HAP-1 (cell line): ENCODE results near the gene RALGAPA2.
A peak's percentile ranks its signal among the peaks of the same experiment; 100 is the strongest.

Experiments
- DNase-seq, 2 experiments: peaks; one replicate each; pipeline ENCODE4 v3.0.0-alpha.2; 2016 to 2020; ENCODE audit warnings: low spot score in 2 of 2
- H3K27me3 ChIP-seq: fragments of 250-450 bp; sonication (Bioruptor Pico); 2 replicates; pipeline ENCODE4 v1.5.1; 2020; ENCODE audit warnings: low read depth, mild to moderate bottlenecking, moderate library complexity
- H3K36me3 ChIP-seq: fragments of 250-450 bp; sonication (Bioruptor Pico); replicated peaks from 2 replicates; pipeline ENCODE4 v1.5.1; 2020; ENCODE audit warnings: mild to moderate bottlenecking
- H3K4me1 ChIP-seq: fragments of 250-450 bp; sonication (Bioruptor Pico); 2 replicates; pipeline ENCODE4 v1.5.1; 2020; ENCODE audit warnings: mild to moderate bottlenecking
- H3K4me3 ChIP-seq: fragments of 250-450 bp; sonication (Bioruptor Pico); 2 replicates; pipeline ENCODE4 v1.5.1; 2020; ENCODE audit warnings: mild to moderate bottlenecking, moderate library complexity
- H3K9me3 ChIP-seq: fragments of 250-450 bp; sonication (Bioruptor Pico); 2 replicates; pipeline ENCODE4 v1.5.1; 2020; ENCODE audit warnings: mild to moderate bottlenecking, moderate library complexity
- in situ Hi-C: fragments of 300-500 bp; cut with MboI; formaldehyde crosslinking; loops from 3 replicates; pipeline ENCODE4 v1.14.3; 2020; ENCODE audit warnings: low sequenced_read_pairs, inconsistent platforms, mixed read lengths

Gene RALGAPA2

DNA sequence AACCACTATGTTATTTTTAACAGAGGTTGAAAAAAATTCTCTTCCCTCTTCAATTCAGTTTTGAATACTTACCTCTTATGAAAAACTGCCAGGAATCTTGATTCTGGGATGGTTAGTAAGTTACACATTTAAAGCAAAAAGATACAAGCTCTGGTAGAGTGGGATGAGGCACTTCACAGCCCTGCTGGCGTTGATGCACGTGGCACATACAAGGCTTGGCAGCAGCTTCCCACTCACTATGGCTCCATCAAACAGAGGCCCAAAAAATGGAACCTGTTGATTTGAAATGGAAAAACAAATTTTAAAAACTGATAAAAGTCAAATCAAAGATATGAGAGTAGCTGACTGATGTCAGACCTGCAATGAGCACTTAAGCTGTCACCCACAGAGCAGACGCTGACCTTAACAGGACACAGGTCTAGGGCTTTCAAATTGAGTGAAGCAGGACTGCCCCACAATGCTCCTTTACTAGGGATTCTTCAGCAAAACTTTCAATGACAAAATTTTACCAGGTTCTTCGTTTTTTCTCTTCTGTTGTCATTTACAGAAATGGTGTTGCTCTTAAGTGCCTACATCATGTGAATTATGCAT is 239.7 kb downstream of the RALGAPA2 start:
- Histone ChIP-seq H3K4me1 (no peaks in the 10 kb centered on the region), H3K36me3 (no peaks in the 10 kb centered on the region), H3K27me3 (no peaks in the 10 kb centered on the region), H3K4me3 (no peak overlapping the region), H3K9me3 (no peaks in the 10 kb centered on the region)
- in situ Hi-C loops, result no loop called here
- no peak for DNase-seq

DNA sequence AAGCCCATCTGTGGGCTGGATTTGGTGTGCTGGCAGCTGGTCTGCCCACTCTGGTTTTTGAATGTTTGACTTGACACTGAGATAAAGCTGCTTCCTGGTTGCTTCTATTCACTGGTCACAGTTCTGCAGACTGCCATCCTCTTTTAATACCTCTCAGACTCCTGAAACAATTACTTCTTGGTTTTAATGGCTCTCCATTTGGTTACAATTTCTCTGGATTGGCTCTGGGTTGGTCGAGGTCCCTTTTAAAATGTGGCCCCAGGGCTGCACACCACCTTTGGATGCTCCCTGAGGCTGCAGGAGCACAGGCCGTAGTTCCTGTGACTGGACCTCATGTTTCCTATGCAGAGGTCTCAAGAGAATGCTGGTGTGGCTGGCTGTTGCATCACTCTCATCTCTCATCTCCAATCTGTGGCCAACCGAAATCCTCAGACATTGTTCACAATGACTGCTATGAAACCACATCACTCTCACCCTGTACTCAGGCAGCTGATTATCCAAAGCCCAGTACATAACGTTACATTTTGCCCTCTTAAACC is 246.0 kb downstream of the RALGAPA2 start:
- peaks cover 18% of the 10 kb centered on the region for H3K4me1 ChIP-seq
- in situ Hi-C loops, result no loop called here
- DNase-seq, result no peak

DNA sequence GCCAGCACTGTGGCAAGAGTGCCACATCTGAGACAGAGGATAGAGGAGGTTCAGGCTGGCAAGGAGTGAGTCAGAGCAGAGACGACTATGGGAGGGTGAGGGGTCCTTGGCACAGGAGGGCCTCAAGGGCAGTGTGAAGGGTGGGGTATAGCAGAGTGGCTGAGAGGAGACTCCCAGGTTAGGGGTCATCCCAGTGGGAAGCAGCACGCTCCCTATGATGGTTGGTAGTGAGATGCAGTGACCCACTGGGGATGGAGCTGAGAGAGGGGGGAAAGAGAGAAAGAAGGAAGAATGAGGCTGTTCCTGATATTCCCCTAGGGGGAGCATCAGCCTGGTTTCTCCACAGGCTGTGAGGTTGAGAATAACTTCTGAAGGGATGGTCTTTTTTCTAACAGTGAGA is 247.2 kb downstream of the RALGAPA2 start:
- Histone ChIP-seq H3K4me3 (no peak overlapping the region), H3K36me3 (no peaks in the 10 kb centered on the region)
- DNase-seq, result no peak

More for the DNA sequence above, 246.0 kb downstream of the RALGAPA2 start:
- Histone ChIP-seq H3K27me3 (no peaks in the 10 kb centered on the region), H3K9me3 (no peaks in the 10 kb centered on the region), H3K4me3 (no peak overlapping the region), H3K36me3 (no peaks in the 10 kb centered on the region)

DNA sequence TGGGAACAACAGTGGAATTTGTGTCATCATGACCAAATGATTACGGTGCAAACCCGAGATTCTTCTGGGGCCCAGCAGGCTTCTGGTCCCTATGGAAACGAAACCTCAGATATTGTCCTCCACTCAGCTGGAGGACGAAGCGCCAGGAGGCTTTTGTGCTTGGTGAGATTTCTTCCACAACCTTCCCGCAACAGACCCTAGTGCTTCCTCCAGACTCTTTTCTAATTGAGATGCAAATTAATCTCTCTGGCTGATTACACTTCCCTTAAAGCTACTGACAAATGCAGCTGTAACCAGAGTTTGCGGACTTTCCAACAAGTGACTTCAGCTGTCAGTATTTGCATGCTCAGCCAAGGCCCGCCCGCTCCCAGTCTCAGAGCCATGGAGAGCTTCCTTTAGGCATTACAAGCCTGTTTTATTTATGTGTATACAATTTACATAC is 248.5 kb downstream of the RALGAPA2 start:
- Histone ChIP-seq H3K9me3 (no peaks in the 10 kb centered on the region), H3K27me3 (no peaks in the 10 kb centered on the region), H3K4me3 (no peak overlapping the region), H3K4me1 (peaks cover 22% of the 10 kb centered on the region), H3K36me3 (no peaks in the 10 kb centered on the region)
- in situ Hi-C loops, result no loop called here
- DNase-seq, result peak; percentile 69 to 86

More for the DNA sequence above, 247.2 kb downstream of the RALGAPA2 start:
- in situ Hi-C loops, result no loop called here
- no peaks in the 10 kb centered on the region for H3K27me3 ChIP-seq
- H3K9me3 ChIP-seq, result no peaks in the 10 kb centered on the region
- peaks cover 22% of the 10 kb centered on the region for H3K4me1 ChIP-seq

DNA sequence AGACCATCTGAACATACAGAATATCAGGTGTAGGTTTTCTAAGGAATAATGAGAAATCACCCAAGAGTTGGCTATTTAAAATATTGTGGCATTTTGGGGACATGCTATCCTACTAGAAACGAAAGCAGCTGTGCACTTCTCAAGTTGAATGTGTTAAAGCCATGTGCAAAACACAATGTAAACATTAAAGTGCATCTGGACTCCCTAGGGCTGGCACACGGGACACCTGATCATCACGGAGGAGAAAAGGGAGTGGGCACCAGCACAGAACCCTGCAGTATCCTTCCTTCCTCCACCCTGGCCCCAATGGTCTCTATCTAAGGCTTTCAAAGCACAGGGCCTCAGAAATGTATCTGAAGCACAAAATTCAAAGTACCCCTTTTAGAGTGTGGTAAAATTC is 250.3 kb downstream of the RALGAPA2 start:
- peaks cover 22% of the 10 kb centered on the region for H3K4me1 ChIP-seq
- no peaks in the 10 kb centered on the region for H3K36me3 ChIP-seq
- in situ Hi-C loops, result no loop called here
- H3K9me3 ChIP-seq, result no peaks in the 10 kb centered on the region
- no peaks in the 10 kb centered on the region for H3K27me3 ChIP-seq
- no peak for DNase-seq
- no peak overlapping the region for H3K4me3 ChIP-seq

DNA sequence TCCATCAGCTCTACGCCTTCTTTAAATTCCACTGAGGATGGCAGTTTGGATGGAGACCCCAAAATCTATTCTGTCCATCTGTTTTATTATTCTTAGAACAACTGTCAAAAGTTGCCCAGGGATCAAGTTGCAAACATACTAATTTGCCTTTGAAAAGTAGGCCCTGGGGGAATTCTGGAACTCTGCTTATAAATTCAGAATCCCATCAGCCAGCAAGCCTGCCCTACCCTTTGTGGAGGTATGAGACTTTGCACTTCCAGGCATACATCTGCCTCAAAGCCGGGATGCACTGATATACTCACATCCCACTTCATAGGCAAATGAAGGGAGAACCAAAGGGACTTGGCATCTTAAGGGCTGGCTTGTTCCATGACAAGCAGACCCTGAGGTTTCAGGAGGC is 250.9 kb downstream of the RALGAPA2 start:
- Histone ChIP-seq H3K4me1 (peaks cover 22% of the 10 kb centered on the region), H3K36me3 (no peaks in the 10 kb centered on the region)
- in situ Hi-C loops, result no loop called here

DNA sequence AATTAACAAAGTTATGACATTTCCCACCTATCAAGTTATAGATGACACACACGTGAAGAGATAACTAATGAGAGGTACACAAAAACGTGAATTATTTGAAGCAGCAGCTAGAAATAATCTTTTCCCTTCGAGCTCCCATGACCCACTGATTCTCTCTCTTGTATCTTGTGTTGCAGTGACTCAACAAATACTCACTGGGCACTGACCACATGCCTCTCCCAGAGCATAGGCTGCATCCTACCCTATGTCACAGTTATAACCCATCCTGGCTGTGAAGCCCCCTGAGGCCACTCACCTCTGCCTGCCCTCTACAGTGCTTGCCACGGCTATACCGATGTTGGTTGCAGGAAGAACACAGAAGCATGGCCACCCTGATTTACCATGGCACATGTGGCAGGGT is 252.7 kb downstream of the RALGAPA2 start:
- in situ Hi-C loops, result no loop called here
- H3K4me1 ChIP-seq, result peaks cover 22% of the 10 kb centered on the region
- no peaks in the 10 kb centered on the region for H3K27me3 ChIP-seq
- no peak overlapping the region for H3K4me3 ChIP-seq
- H3K9me3 ChIP-seq, result no peaks in the 10 kb centered on the region
- H3K36me3 ChIP-seq, result no peaks in the 10 kb centered on the region
- DNase-seq, result no peak

More for the DNA sequence above, 250.9 kb downstream of the RALGAPA2 start:
- Histone ChIP-seq H3K9me3 (no peaks in the 10 kb centered on the region), H3K4me3 (no peak overlapping the region), H3K27me3 (no peaks in the 10 kb centered on the region)
- peak; percentile 68 to 69 for DNase-seq

DNA sequence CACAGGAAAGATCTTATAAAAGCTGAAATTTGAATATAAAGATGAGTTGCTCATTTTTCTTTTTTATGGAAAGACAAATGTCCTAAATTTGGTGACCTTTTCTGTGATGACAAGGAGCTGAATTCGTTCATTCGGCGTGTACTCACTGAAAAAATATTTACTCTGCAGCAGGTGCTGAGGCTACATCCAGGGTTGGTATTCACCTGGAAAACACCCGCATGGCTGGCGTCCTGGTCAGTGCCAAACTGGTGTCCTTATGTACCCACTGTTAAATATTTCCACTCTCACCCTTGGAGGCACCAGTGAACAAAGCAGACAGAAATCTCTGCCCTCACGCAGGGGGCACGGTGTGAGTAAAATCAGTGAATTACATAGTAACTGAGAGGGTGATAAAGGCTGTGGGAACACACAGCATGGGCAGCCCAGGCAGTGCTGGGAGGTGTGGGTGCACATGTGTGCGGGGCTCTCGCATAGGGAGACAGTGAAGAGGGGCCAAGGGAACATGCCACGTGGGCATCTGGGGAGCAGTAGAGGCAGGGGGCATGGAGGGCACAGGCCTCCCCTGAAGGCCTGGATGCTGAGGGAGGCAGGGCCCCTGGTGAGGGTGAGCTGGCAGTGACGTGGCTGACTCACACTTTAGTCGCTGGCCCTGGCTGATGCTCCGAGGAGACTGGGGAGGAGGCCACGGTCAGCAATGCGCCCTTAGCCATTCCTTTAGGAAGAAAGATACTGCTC is 254.9 kb downstream of the RALGAPA2 start:
- no peaks in the 10 kb centered on the region for H3K36me3 ChIP-seq
- no peak for DNase-seq

DNA sequence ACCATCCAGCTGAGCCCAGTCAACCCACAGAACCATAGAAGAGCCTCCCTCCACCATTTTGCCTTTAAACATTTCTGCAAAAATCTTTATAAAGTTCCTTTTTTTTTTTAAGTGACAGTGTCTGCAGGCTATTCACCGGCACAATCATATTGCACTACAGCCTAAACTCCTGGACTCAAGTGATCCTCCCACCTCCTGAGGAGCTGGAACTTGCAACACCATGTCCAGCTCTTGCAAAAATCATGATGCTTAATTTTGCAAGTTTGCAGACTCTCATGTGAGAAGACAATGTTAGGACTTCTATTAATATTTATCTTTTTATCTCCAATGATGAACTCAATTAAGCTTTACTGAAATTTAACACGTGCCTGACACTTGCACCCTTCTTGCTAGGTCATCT is 255.7 kb downstream of the RALGAPA2 start:
- Histone ChIP-seq H3K4me1 (peaks cover 17% of the 10 kb centered on the region), H3K9me3 (no peaks in the 10 kb centered on the region), H3K4me3 (no peak overlapping the region), H3K36me3 (no peaks in the 10 kb centered on the region), H3K27me3 (no peaks in the 10 kb centered on the region)
- in situ Hi-C loops, result no loop called here
- no peak for DNase-seq

More for the DNA sequence above, 254.9 kb downstream of the RALGAPA2 start:
- H3K9me3 ChIP-seq, result no peaks in the 10 kb centered on the region
- in situ Hi-C loops, result no loop called here
- no peak overlapping the region for H3K4me3 ChIP-seq
- H3K4me1 ChIP-seq, result peaks cover 14% of the 10 kb centered on the region
- H3K27me3 ChIP-seq, result no peaks in the 10 kb centered on the region

DNA sequence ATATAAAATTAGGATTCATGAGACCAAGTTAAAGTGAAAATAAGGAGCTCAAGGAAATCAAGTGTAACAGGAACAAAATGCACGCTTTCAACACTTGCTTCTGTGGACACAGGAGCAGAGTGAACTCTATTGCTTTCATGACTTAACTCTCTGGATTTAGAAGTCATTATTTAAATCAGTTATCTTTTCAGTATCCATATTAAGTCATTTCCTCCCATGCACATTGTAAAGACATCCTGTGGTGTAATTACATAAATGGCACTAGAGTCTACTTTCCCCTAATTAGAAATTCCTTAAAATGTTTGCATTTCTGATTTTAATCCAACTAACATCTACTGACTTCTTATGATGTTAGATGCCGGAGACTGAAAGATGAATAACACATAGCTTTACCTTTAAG is 256.5 kb downstream of the RALGAPA2 start:
- in situ Hi-C loops, result no loop called here
- DNase-seq, result no peak
- no peaks in the 10 kb centered on the region for H3K9me3 ChIP-seq
- peaks cover 12% of the 10 kb centered on the region for H3K4me1 ChIP-seq
- no peaks in the 10 kb centered on the region for H3K36me3 ChIP-seq
- H3K4me3 ChIP-seq, result no peak overlapping the region
- no peaks in the 10 kb centered on the region for H3K27me3 ChIP-seq

DNA sequence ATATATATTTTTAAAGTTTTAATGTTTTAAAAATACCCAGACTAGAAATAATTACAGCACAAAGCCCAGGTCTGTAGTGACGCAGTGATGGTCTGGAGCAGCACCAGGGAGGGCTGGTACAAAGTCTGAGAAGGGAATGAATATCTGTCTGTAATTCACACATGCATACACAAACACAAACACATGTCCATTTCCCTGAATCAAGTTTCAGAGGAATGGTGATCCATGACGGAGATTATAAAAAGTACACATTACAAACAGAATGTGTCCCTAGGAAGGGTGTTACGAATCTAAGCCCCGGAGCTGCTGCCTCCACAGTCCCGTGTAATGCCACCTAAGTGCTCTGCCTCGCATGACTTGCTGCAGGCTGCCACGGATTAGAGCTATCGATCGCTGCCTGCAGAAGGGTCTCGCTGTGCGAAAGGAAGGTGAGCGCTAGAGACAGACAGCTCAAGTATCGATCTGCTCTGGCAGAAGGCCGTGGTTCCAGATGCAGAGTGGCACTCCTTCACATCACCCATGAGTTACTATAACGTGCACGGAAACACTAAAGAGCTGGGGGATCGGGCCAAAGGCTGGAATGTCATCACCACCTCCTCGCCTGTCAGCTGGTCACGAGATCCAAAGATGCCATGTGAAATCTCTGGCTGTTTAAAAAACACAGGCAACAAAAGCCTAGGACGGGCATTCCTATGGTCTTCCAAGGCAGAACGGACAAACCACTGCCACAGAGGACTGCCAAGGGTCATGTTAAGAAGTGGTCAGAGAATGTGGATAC is 257.4 kb downstream of the RALGAPA2 start:
- DNase-seq, result no peak
- in situ Hi-C loops, result no loop called here
- no peaks in the 10 kb centered on the region for H3K36me3 ChIP-seq
- H3K9me3 ChIP-seq, result no peaks in the 10 kb centered on the region
- H3K4me1 ChIP-seq, result peaks cover 12% of the 10 kb centered on the region
- H3K4me3 ChIP-seq, result no peak overlapping the region
- no peaks in the 10 kb centered on the region for H3K27me3 ChIP-seq

DNA sequence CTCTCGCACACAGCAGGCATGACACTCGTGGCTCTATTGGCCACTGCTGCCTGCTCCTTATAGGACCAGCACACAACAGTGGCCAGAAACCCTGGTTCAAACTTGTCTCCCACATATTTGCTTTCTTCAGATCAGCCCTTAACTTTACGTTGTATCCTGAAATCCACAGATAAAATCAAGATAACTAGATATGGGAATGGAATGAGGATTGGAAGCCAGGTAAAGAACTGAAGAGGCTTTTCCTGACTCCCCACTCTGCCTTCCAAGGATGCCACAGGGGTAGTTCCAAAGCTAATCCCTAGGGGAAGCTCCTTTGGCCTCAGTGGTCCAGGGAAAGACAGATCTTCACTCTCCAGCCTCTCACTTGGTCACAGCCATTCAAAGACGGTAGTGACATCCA is 258.1 kb downstream of the RALGAPA2 start:
- in situ Hi-C loops, result no loop called here
- Histone ChIP-seq H3K9me3 (no peaks in the 10 kb centered on the region), H3K27me3 (no peaks in the 10 kb centered on the region), H3K36me3 (no peaks in the 10 kb centered on the region), H3K4me3 (no peak overlapping the region), H3K4me1 (peaks cover 12% of the 10 kb centered on the region)
- DNase-seq, result no peak

DNA sequence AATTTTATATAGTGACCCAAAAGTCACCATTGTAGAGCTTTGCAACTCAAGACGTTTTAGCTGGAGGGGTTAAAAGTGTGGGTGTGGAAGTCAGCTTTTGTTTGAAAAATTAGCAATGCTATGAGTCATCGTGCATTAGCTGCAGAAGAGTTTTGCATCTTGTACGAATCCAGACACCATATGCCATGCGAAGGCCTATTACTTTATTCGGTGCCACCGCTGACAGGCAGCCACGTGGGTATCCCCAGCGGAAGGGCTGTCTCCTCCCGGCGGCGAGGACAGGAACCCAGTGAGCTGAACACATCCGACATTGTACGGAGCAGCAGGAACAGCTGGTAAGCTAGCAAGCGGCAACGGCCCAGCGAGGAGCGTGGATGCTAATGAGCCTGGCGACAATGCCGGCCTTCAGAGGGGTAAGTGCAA is 260.2 kb downstream of the RALGAPA2 start:
- Histone ChIP-seq H3K36me3 (no peaks in the 10 kb centered on the region), H3K27me3 (no peaks in the 10 kb centered on the region), H3K4me1 (peaks cover 12% of the 10 kb centered on the region), H3K4me3 (no peak overlapping the region), H3K9me3 (no peaks in the 10 kb centered on the region)
- in situ Hi-C loops, result no loop called here
- DNase-seq, result peak; percentile 53 to 78

DNA sequence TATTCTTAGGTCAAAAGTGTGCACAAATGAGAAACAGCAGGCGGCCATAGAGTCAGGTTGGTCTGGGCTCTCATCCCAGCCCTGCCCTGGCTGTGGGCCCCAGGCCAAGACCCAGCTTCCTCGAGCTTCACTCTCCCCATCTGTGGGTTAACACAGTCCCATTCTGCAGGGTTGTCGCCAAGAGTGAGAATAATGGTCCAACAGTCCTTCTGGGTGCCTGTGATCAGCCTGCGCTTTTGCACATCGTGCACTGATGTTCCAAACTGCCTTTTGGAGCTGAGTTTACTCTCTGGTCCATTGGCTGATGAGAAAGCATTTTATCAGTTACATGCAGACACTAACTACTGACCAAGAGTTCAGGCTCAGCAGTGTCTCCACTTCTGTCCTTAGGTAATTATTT is 261.9 kb downstream of the RALGAPA2 start:
- no peaks in the 10 kb centered on the region for H3K9me3 ChIP-seq
- in situ Hi-C loops, result no loop called here
- H3K36me3 ChIP-seq, result no peaks in the 10 kb centered on the region
- DNase-seq, result no peak
- H3K27me3 ChIP-seq, result no peaks in the 10 kb centered on the region
- no peak overlapping the region for H3K4me3 ChIP-seq
- H3K4me1 ChIP-seq, result peaks cover 12% of the 10 kb centered on the region
